Activated CD4-positive, alpha-beta T cell treated with anti-CD3 and anti-CD28 coated beads for 36 hours (primary cell): Measurements from ENCODE around the gene ZNF695. TPM values are rescaled to one million over a fixed set of nuclear protein-coding genes. Genes with fewer than 3 reads are reported as not detected.

ENCODE experiments used
- ATAC-seq: fragments of 200-7000 bp; cut with Tn5 transposase; one replicate; pipeline ENCODE4 v1.10.0; 2021; ENCODE audit warnings: mild to moderate bottlenecking, moderate library complexity
- CTCF ChIA-PET: fragments of 350-600 bp; sonication (Branson Sonifier 250); formaldehyde crosslinking; loops from one replicate; lab custom pipeline; 2021; ENCODE audit warnings: antibody characterized with exemption; lab: Charles Lee
- POLR2A ChIA-PET: fragments of 350-600 bp; sonication (Branson Sonifier 250); formaldehyde crosslinking; loops from one replicate; lab custom pipeline; 2021; ENCODE audit warnings: antibody characterized with exemption, inconsistent platforms; lab: Charles Lee
- DNase-seq: peaks from one replicate; pipeline ENCODE4 v3.0.0-alpha.2; 2020
- H3K27ac Mint-ChIP-seq: one replicate; pipeline ENCODE4 v1.8.0; 2021; ENCODE audit warnings: mixed read lengths
- H3K27me3 Mint-ChIP-seq: one replicate; pipeline ENCODE4 v1.8.0; 2021; ENCODE audit warnings: mixed read lengths
- H3K36me3 Mint-ChIP-seq: one replicate; pipeline ENCODE4 v1.8.0; 2021; ENCODE audit warnings: low read depth, mixed read lengths
- H3K4me1 Mint-ChIP-seq: one replicate; pipeline ENCODE4 v1.8.0; 2021; ENCODE audit warnings: mixed read lengths
- H3K4me3 Mint-ChIP-seq: one replicate; pipeline ENCODE4 v1.8.0; 2021; ENCODE audit warnings: mild to moderate bottlenecking, moderate library complexity, mixed read lengths
- H3K9me3 Mint-ChIP-seq: one replicate; pipeline ENCODE4 v1.8.0; 2021; ENCODE audit warnings: low read depth, mixed read lengths
- intact Hi-C, 2 experiments: fragments of 100-400 bp; cut with DNase I in 1 of 2; cut with micrococcal nuclease in 1 of 2; formaldehyde crosslinking; loops; one replicate each; pipeline versions ENCODE4 v1.14.2 to v1.15.1; 2022 to 2024; cut with DNase I, micrococcal nuclease
- total RNA-seq, 2 experiments: library from RNA; stranded (reverse); gene quantifications; one replicate each; pipeline ENCODE4 v1.2.3, GENCODE V29; 2021

ZNF695 gene
- total RNA-seq, 2 experiments from 2014 or later = 0.81 to 1.2 TPM

GRCh38 chr1:246954126-246954525 lies 53.7 kb downstream of the ZNF695 start:
- Mint-ChIP-seq H3K4me1 (no peaks in the 10 kb centered on the region), H3K36me3 (no peaks in the 10 kb centered on the region), H3K27me3 (no peaks in the 10 kb centered on the region), H3K27ac (no peak overlapping the region), H3K9me3 (no peaks in the 10 kb centered on the region), H3K4me3 (no peak overlapping the region)
- intact Hi-C loops = no loop called here
- ATAC-seq (no peak), DNase-seq (no peak)
- POLR2A ChIA-PET = no interaction called here
- CTCF ChIA-PET = interaction anchor here (0.8 kb wide), 1 partner anchor 10 kb away, joined by 3 read pairs; no protein-coding TSS in a partner anchor

GRCh38 chr1:246951413-246951812 lies 56.4 kb downstream of the ZNF695 start:
- no peaks in the 10 kb centered on the region for H3K9me3 Mint-ChIP-seq
- H3K4me1 Mint-ChIP-seq = no peaks in the 10 kb centered on the region
- no peaks in the 10 kb centered on the region for H3K27me3 Mint-ChIP-seq
- CTCF ChIA-PET = interaction anchor here (1.5 kb wide), 1 partner anchor 12 kb away, joined by 3 read pairs; no protein-coding TSS in a partner anchor
- no peak overlapping the region for H3K27ac Mint-ChIP-seq
- ATAC-seq = no peak
- POLR2A ChIA-PET = no interaction called here
- H3K4me3 Mint-ChIP-seq = no peak overlapping the region
- H3K36me3 Mint-ChIP-seq = no peaks in the 10 kb centered on the region
- DNase-seq = no peak
- intact Hi-C loops = no loop called here

- intact Hi-C loops = no loop called here
- H3K36me3 Mint-ChIP-seq = no peaks in the 10 kb centered on the region
- no peaks in the 10 kb centered on the region for H3K9me3 Mint-ChIP-seq
- H3K4me3 Mint-ChIP-seq = no peak overlapping the region
- CTCF ChIA-PET = no interaction called here
- no peaks in the 10 kb centered on the region for H3K27me3 Mint-ChIP-seq
- POLR2A ChIA-PET = no interaction called here
- H3K27ac Mint-ChIP-seq = no peak overlapping the region
- DNase-seq = no peak
- no peak for ATAC-seq
- H3K4me1 Mint-ChIP-seq = no peaks in the 10 kb centered on the region
Measured at GRCh38 chr1:246949956-246950355, 57.9 kb downstream of the ZNF695 start.

- no peaks in the 10 kb centered on the region for H3K4me1 Mint-ChIP-seq
- no peaks in the 10 kb centered on the region for H3K36me3 Mint-ChIP-seq
- H3K4me3 Mint-ChIP-seq = no peak overlapping the region
- H3K27ac Mint-ChIP-seq = no peak overlapping the region
- DNase-seq = no peak
- ChIA-PET POLR2A (no interaction called here), CTCF (no interaction called here)
- no peaks in the 10 kb centered on the region for H3K9me3 Mint-ChIP-seq
- H3K27me3 Mint-ChIP-seq = no peaks in the 10 kb centered on the region
- intact Hi-C loops = no loop called here
- ATAC-seq = no peak
Measured at GRCh38 chr1:246947255-246947654, 60.6 kb downstream of the ZNF695 start.

GRCh38 chr1:246946366-246946765 lies 61.5 kb downstream of the ZNF695 start:
- Mint-ChIP-seq H3K27ac (no peak overlapping the region), H3K4me1 (no peaks in the 10 kb centered on the region), H3K36me3 (no peaks in the 10 kb centered on the region), H3K4me3 (no peak overlapping the region), H3K9me3 (no peaks in the 10 kb centered on the region), H3K27me3 (no peaks in the 10 kb centered on the region)
- POLR2A ChIA-PET = no interaction called here
- ATAC-seq = no peak
- no peak for DNase-seq
- intact Hi-C loops = no loop called here
- CTCF ChIA-PET = no interaction called here

Other genes starting within 250 kb of the ZNF695 start
- gene AHCTF1, start 76.1 kb downstream of the ZNF695 start, total RNA-seq = 10 to 100 TPM; 38.8 to 54.4 TPM
- 1 to 10 TPM; 4.3 to 4.9 TPM for gene ZNF670, start 70.8 kb upstream of the ZNF695 start, total RNA-seq
- gene ZNF669, start 96.3 kb upstream of the ZNF695 start, total RNA-seq = 1 to 10 TPM; 6.9 to 8.8 TPM
- gene ZNF124, start 164.0 kb upstream of the ZNF695 start, total RNA-seq = 10 to 100 TPM; 13.1 to 17.1 TPM
- not detected for gene VN1R5, start 248.0 kb upstream of the ZNF695 start, total RNA-seq